ENCODE data around the gene LRP8.

DNA sequence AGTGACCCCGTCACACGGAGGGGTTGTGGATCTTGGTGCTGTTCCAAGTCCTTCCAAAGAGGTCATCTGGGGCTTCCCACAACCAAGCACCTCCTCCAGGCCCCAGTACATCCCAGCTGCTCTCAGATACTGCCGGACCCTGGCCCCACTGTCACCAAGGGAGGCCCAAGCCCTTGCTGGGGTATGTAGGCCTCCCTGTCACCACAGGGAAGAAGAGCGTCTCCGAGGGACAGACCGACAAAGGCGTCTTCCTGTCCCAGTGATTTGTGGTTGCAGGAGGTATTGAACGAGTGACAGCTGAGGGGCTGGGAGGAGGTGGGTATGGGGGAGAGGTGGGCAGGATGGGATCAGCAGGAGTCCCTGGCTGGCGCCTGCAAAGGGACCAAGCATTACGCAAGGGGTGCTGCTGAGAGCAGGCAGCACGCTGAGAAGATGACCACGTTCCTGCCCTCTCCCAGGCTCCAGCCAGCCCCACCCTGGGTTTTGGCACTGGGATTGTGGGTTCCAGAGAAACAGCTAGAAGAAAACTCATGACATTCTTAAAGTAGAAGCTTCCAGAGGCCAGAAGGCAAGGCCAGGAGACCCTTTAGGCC is 29.7 kb downstream of the LRP8 start:
- TF ChIP-seq EGR1 (IDR thresholded peaks at IDR 0.05; ENCODE audit: low read depth) (no peak), TCF7L2 (IDR thresholded peaks at IDR 0.05; ENCODE audit: borderline replicate concordance, extremely low read depth, insufficient read depth, insufficient read length) (no peak), POLR2A (IDR thresholded peaks at IDR 0.05; ENCODE audit: borderline replicate concordance, extremely low read depth, insufficient read depth, insufficient read length) (no peak), POLR2AphosphoS5 (IDR thresholded peaks at IDR 0.05; ENCODE audit: low read depth, low read length) (no peak), EZH2phosphoT487 (IDR thresholded peaks at IDR 0.05; ENCODE audit: borderline replicate concordance) (no peak), ELF1 (IDR thresholded peaks at IDR 0.05; ENCODE audit: borderline replicate concordance, low read depth) (no peak), EZH2 (IDR thresholded peaks at IDR 0.05) (no peak), RAD21 (IDR thresholded peaks at IDR 0.05; ENCODE audit: low read depth) (no peak), JUND (IDR thresholded peaks at IDR 0.05) (no peak), FOSL1 (IDR thresholded peaks at IDR 0.05; ENCODE audit: low read depth) (no peak), SIN3A (IDR thresholded peaks at IDR 0.05; ENCODE audit: low read depth) (no peak), SP1 (IDR thresholded peaks at IDR 0.05; ENCODE audit: low read depth) (no peak)
- TF ChIP-seq, protein P1, sequence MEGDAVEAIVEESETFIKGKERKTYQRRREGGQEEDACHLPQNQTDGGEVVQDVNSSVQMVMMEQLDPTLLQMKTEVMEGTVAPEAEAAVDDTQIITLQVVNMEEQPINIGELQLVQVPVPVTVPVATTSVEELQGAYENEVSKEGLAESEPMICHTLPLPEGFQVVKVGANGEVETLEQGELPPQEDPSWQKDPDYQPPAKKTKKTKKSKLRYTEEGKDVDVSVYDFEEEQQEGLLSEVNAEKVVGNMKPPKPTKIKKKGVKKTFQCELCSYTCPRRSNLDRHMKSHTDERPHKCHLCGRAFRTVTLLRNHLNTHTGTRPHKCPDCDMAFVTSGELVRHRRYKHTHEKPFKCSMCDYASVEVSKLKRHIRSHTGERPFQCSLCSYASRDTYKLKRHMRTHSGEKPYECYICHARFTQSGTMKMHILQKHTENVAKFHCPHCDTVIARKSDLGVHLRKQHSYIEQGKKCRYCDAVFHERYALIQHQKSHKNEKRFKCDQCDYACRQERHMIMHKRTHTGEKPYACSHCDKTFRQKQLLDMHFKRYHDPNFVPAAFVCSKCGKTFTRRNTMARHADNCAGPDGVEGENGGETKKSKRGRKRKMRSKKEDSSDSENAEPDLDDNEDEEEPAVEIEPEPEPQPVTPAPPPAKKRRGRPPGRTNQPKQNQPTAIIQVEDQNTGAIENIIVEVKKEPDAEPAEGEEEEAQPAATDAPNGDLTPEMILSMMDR (IDR thresholded peaks at IDR 0.05 in 2 of 3, conservative IDR thresholded peaks at IDR 0.05 in 1 of 3; ENCODE audit: borderline replicate concordance in 1 of 3, insufficient read depth in 1 of 3, low read depth in 2 of 3, low read length in 2 of 3): no peak
- TF ChIP-seq, protein P2, sequence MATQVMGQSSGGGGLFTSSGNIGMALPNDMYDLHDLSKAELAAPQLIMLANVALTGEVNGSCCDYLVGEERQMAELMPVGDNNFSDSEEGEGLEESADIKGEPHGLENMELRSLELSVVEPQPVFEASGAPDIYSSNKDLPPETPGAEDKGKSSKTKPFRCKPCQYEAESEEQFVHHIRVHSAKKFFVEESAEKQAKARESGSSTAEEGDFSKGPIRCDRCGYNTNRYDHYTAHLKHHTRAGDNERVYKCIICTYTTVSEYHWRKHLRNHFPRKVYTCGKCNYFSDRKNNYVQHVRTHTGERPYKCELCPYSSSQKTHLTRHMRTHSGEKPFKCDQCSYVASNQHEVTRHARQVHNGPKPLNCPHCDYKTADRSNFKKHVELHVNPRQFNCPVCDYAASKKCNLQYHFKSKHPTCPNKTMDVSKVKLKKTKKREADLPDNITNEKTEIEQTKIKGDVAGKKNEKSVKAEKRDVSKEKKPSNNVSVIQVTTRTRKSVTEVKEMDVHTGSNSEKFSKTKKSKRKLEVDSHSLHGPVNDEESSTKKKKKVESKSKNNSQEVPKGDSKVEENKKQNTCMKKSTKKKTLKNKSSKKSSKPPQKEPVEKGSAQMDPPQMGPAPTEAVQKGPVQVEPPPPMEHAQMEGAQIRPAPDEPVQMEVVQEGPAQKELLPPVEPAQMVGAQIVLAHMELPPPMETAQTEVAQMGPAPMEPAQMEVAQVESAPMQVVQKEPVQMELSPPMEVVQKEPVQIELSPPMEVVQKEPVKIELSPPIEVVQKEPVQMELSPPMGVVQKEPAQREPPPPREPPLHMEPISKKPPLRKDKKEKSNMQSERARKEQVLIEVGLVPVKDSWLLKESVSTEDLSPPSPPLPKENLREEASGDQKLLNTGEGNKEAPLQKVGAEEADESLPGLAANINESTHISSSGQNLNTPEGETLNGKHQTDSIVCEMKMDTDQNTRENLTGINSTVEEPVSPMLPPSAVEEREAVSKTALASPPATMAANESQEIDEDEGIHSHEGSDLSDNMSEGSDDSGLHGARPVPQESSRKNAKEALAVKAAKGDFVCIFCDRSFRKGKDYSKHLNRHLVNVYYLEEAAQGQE (IDR thresholded peaks at IDR 0.05; ENCODE audit: low read depth): no peak
